Measurements from ENCODE around the gene HECW1. TPM values are rescaled to one million over a fixed set of nuclear protein-coding genes. Genes with fewer than 3 reads are reported as not detected.
"Not testable (repeated sequence)": the region's sequence is repeated elsewhere in the genome, so short reads cannot be mapped to it uniquely, and the experiment has no call there.

The HECW1 gene
- total RNA-seq, 2 experiments from 2014 or later = not detected

DNA sequence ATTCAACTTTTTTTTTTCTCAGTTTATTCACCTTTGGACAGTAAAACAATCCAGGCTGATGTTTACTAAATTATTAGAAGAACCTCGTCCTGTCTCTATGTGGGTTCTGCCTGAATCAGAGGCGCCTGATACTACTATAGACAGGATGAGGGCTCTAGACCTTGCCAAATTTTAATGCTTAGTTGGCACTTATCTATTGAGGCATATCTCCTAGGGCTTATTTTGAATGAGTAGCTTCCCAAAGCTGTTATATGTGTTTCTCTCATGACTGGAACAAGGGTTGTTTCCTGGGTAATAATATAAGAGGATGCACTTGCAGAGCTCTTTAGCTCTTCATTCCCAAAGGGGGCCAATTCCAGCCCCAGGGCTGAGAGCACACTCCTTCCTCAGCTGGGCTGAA is 23.6 kb downstream of the HECW1 start:
- no peak for DNase-seq
- Mint-ChIP-seq H3K27me3 (ENCODE audit: low read depth) (peaks cover 2% of the 10 kb centered on the region), H3K9me3 (ENCODE audit: insufficient read depth) (no peaks in the 10 kb centered on the region), H3K27ac (no peak overlapping the region), H3K36me3 (ENCODE audit: low read depth) (no peaks in the 10 kb centered on the region), H3K4me3 (no peak overlapping the region), H3K4me1 (ENCODE audit: low read depth) (no peaks in the 10 kb centered on the region)
- ChIA-PET CTCF (no interaction called here), POLR2A (interaction anchor here (0.6 kb wide), 1 partner anchor 107 kb away, joined by 3 read pairs; no protein-coding TSS in a partner anchor)
- ATAC-seq = no peak

DNA sequence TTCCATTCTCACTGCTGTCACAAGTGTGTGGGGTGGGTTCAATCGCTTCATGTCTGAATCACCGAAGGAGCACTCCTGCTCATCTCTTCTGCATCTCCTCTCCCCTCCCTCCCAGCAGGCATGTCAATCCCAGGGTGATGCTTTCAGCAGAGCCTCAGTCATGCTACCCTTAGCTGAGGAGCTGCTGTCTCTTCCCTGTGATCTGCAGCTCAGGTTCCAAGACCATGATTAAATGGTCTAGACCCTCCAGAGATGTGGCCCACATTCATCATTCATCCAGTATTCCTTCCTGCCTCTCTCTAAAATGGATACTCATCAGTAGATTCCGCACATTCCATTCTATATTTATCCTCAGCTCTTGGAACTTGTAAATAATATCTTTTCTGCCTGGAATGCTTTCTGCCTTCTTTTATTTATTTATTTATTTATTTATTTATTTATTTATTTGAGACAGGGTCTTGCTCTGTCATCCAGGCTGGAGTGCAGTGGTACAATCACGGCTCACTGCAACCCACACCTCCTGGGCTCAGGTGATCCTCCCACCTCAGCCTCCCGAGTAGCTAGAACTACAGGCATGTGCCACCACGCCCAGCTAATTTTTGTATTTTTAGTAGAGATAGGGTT is 24.8 kb downstream of the HECW1 start:
- DNase-seq; H3K4me1 Mint-ChIP-seq (ENCODE audit: low read depth); H3K4me3 Mint-ChIP-seq; H3K36me3 Mint-ChIP-seq (ENCODE audit: low read depth); CTCF ChIA-PET; H3K27me3 Mint-ChIP-seq (ENCODE audit: low read depth); ATAC-seq; POLR2A ChIA-PET; H3K9me3 Mint-ChIP-seq (ENCODE audit: insufficient read depth); H3K27ac Mint-ChIP-seq: not testable (repeated sequence)

GRCh38 chr7:43137811-43138210 is 25.4 kb downstream of the HECW1 start:
- DNase-seq = no peak
- no peaks in the 10 kb centered on the region for H3K4me1 Mint-ChIP-seq (ENCODE audit: low read depth)
- no peaks in the 10 kb centered on the region for H3K9me3 Mint-ChIP-seq (ENCODE audit: insufficient read depth)
- H3K27me3 Mint-ChIP-seq (ENCODE audit: low read depth) = peaks cover 2% of the 10 kb centered on the region
- ATAC-seq = no peak
- H3K4me3 Mint-ChIP-seq = no peak overlapping the region
- POLR2A ChIA-PET = no interaction called here
- H3K27ac Mint-ChIP-seq = no peak overlapping the region
- no peaks in the 10 kb centered on the region for H3K36me3 Mint-ChIP-seq (ENCODE audit: low read depth)
- CTCF ChIA-PET = no interaction called here

GRCh38 chr7:43138710-43139109 is 26.3 kb downstream of the HECW1 start:
- H3K27me3 Mint-ChIP-seq (ENCODE audit: low read depth) = peaks cover 2% of the 10 kb centered on the region
- ATAC-seq = no peak
- H3K36me3 Mint-ChIP-seq (ENCODE audit: low read depth) = no peaks in the 10 kb centered on the region
- no peaks in the 10 kb centered on the region for H3K9me3 Mint-ChIP-seq (ENCODE audit: insufficient read depth)
- H3K4me3 Mint-ChIP-seq = no peak overlapping the region
- CTCF ChIA-PET = no interaction called here
- H3K27ac Mint-ChIP-seq = no peak overlapping the region
- POLR2A ChIA-PET = no interaction called here
- H3K4me1 Mint-ChIP-seq (ENCODE audit: low read depth) = no peaks in the 10 kb centered on the region
- no peak for DNase-seq

DNA sequence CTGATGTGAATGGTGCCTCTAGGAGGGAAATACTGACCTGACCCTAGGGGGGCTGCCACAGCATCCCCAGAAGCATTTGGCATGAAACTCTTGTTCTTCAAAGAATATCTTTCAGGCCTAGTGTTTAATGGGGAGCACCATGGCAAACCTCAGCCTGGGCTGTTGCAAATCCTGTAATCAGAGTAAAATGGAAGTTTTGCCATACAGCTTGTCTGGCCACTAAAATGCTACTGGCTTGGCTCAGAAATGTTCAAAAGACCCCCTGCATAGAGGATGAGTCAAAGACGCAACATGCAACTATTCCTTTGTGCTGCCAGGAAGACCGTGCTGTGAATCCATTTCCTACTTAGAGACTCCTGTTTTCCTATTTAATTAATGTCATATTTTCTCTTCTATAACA is 26.7 kb downstream of the HECW1 start:
- H3K9me3 Mint-ChIP-seq (ENCODE audit: insufficient read depth) = no peaks in the 10 kb centered on the region
- H3K4me3 Mint-ChIP-seq = no peak overlapping the region
- H3K36me3 Mint-ChIP-seq (ENCODE audit: low read depth) = no peaks in the 10 kb centered on the region
- ChIA-PET POLR2A (no interaction called here), CTCF (no interaction called here)
- no peak overlapping the region for H3K27ac Mint-ChIP-seq
- peaks cover 2% of the 10 kb centered on the region for H3K27me3 Mint-ChIP-seq (ENCODE audit: low read depth)
- DNase-seq (no peak), ATAC-seq (no peak)
- no peaks in the 10 kb centered on the region for H3K4me1 Mint-ChIP-seq (ENCODE audit: low read depth)

DNA sequence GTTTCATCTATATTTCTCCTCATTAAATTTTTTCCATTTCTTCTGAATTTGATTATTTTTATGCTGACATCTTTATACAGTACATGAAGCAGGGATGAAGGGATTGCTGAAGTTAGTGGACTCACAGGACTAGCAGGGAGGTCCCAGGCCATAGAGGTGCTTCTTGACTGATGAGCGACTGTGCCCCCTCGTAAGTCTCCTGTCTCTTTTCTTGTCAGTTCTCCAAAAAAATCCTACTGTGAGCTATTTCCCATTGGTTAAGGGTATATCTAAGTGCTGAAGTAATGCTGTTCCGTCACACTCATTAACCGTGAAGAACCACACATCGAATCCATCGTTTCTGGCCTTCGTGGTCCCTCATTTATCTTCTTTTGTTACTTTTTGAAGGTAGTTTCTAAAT is 27.7 kb downstream of the HECW1 start:
- no peak for DNase-seq
- ATAC-seq = no peak
- H3K36me3 Mint-ChIP-seq (ENCODE audit: low read depth) = no peaks in the 10 kb centered on the region
- no peak overlapping the region for H3K27ac Mint-ChIP-seq
- peaks cover 2% of the 10 kb centered on the region for H3K27me3 Mint-ChIP-seq (ENCODE audit: low read depth)
- no peaks in the 10 kb centered on the region for H3K9me3 Mint-ChIP-seq (ENCODE audit: insufficient read depth)
- H3K4me3 Mint-ChIP-seq = no peak overlapping the region
- POLR2A ChIA-PET = no interaction called here
- H3K4me1 Mint-ChIP-seq (ENCODE audit: low read depth) = no peaks in the 10 kb centered on the region
- CTCF ChIA-PET = no interaction called here

DNA sequence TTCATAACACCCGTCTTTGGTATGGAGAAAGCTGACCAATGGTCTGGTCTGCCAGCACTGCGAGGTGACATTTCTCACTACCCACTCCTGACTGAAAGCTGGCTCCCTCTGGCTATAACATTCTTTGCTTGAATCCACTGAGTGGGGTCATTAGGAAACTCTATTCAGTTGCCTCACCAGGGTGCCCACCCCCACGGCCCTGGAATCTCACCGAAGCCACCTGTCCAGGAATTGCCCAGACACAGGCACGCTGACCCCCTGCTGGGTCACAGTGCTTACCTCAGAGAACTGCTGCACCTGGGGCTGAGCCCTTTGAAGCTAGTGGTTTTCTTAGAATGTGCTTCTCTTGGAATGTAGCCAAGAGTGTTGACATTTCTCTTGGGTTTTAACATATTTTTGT is 28.6 kb downstream of the HECW1 start:
- ATAC-seq = no peak
- H3K27me3 Mint-ChIP-seq (ENCODE audit: low read depth) = peaks cover 2% of the 10 kb centered on the region
- no peak overlapping the region for H3K4me3 Mint-ChIP-seq
- H3K27ac Mint-ChIP-seq = no peak overlapping the region
- CTCF ChIA-PET = no interaction called here
- H3K9me3 Mint-ChIP-seq (ENCODE audit: insufficient read depth) = no peaks in the 10 kb centered on the region
- DNase-seq = no peak
- POLR2A ChIA-PET = no interaction called here
- no peaks in the 10 kb centered on the region for H3K36me3 Mint-ChIP-seq (ENCODE audit: low read depth)
- no peaks in the 10 kb centered on the region for H3K4me1 Mint-ChIP-seq (ENCODE audit: low read depth)

GRCh38 chr7:43142703-43143102 is 30.3 kb downstream of the HECW1 start:
- CTCF ChIA-PET = no interaction called here
- Mint-ChIP-seq H3K36me3 (ENCODE audit: low read depth) (no peaks in the 10 kb centered on the region), H3K27me3 (ENCODE audit: low read depth) (peaks cover 2% of the 10 kb centered on the region)

DNA sequence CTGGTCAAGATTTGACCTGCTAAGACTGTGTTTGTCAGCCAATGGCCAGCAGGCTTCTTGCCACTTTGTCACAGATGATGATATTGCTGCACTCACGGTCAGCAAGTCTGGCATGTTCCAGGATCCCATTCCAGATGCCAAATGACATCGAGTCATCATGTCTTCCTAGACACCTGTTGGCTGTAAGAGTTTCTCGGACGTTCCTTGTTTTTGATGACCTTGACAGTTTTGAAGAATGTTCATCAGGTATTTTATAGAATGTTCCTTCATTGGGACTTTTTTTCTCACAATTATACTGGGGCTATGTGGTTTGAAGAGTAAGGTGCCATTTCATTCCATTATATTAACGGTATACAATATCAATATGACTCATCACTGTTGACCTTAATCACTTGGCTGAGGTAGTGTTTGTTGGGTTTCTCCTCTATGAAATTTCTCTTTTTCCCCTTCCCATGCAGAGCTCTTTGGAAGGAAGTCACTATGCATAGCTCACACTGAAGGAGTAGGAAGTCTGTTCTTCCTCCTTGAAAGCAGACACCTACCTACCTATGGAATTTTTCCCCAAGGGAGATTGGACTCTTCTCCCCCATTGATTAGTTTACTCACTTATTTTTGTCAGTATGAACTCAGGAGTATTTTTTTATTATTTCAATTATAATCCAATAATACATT is 31.6 kb downstream of the HECW1 start:
- Mint-ChIP-seq H3K27me3 (ENCODE audit: low read depth) (peaks cover 2% of the 10 kb centered on the region), H3K36me3 (ENCODE audit: low read depth) (no peaks in the 10 kb centered on the region)

More at GRCh38 chr7:43142703-43143102, 30.3 kb downstream of the HECW1 start:
- ATAC-seq (no peak), DNase-seq (no peak)
- Mint-ChIP-seq H3K4me1 (ENCODE audit: low read depth) (no peaks in the 10 kb centered on the region), H3K9me3 (ENCODE audit: insufficient read depth) (no peaks in the 10 kb centered on the region), H3K27ac (no peak overlapping the region), H3K4me3 (no peak overlapping the region)
- POLR2A ChIA-PET = no interaction called here

DNA sequence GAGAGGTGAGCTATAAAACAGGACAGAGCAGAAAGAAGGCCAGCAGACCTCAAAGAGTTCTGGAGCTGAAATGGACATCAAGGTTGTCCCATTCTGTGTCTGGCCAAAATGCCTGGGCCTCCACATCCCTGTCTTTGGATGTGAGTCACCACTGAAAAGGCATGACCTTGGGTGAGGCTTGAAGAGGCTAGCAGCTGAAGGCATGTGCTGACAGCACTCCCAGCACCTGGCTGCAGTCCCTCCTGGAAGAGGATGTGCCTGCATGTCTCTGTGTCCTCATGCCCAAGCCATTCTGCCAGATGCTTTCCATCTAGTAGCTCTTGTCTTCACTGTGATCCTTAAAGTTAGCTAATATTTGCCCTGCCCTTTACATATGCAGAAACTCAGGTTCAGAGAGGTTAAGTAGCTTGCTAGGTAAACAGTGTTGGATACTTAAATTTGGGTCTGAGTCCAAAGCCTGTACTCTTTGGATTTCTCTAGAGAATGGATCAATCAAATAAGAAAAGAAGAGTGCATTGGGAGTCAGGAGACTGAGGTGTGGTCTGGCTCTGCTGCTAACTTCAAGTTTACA is 35.8 kb downstream of the HECW1 start:
- ATAC-seq = no peak
- no peak overlapping the region for H3K4me3 Mint-ChIP-seq
- no peaks in the 10 kb centered on the region for H3K36me3 Mint-ChIP-seq (ENCODE audit: low read depth)
- H3K27me3 Mint-ChIP-seq (ENCODE audit: low read depth) = peaks cover 10% of the 10 kb centered on the region
- no peaks in the 10 kb centered on the region for H3K4me1 Mint-ChIP-seq (ENCODE audit: low read depth)
- CTCF ChIA-PET = no interaction called here
- H3K27ac Mint-ChIP-seq = no peak overlapping the region
- POLR2A ChIA-PET = no interaction called here
- DNase-seq = no peak
- H3K9me3 Mint-ChIP-seq (ENCODE audit: insufficient read depth) = no peaks in the 10 kb centered on the region

More for the DNA sequence above, 31.6 kb downstream of the HECW1 start:
- ChIA-PET CTCF (no interaction called here), POLR2A (no interaction called here)
- DNase-seq (no peak), ATAC-seq (no peak)
- H3K4me1 Mint-ChIP-seq (ENCODE audit: low read depth) = no peaks in the 10 kb centered on the region
- no peak overlapping the region for H3K4me3 Mint-ChIP-seq
- no peaks in the 10 kb centered on the region for H3K9me3 Mint-ChIP-seq (ENCODE audit: insufficient read depth)
- no peak overlapping the region for H3K27ac Mint-ChIP-seq

- Mint-ChIP-seq H3K9me3 (ENCODE audit: insufficient read depth) (no peaks in the 10 kb centered on the region), H3K4me1 (ENCODE audit: low read depth) (no peaks in the 10 kb centered on the region), H3K4me3 (no peak overlapping the region), H3K27me3 (ENCODE audit: low read depth) (peaks cover 13% of the 10 kb centered on the region), H3K27ac (no peak overlapping the region), H3K36me3 (ENCODE audit: low read depth) (no peaks in the 10 kb centered on the region)
- DNase-seq (no peak), ATAC-seq (no peak)
- ChIA-PET POLR2A (no interaction called here), CTCF (no interaction called here)
Measured at GRCh38 chr7:43151076-43151475, 38.6 kb downstream of the HECW1 start.

DNA sequence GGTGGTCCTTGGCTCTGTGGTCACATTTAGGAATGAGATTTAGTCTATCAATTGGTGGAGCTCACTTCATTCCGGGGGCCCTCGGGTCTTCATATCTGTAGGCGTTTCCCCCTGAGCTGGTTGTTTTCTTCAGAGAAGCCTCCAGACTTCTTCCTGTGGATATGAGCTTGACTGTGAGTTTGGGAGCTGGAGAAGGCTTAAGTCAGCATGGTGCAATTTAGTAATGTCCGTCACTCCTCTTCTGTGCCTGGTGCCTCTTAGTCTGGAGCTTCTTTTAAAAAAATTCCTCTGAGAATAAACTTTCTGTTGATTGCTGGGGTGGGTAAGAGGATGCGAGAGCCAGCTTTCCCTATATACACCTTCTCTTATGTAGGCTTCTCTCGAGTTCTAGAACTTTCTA is 40.2 kb downstream of the HECW1 start:
- POLR2A ChIA-PET = no interaction called here
- H3K4me3 Mint-ChIP-seq = no peak overlapping the region
- no peaks in the 10 kb centered on the region for H3K36me3 Mint-ChIP-seq (ENCODE audit: low read depth)
- CTCF ChIA-PET = interaction anchor here (1.1 to 1.5 kb wide), 2 partner anchors 108 to 211 kb away, joined by 3 to 4 read pairs; no protein-coding TSS in a partner anchor
- peaks cover 11% of the 10 kb centered on the region for H3K27me3 Mint-ChIP-seq (ENCODE audit: low read depth)
- H3K27ac Mint-ChIP-seq = no peak overlapping the region
- ATAC-seq = no peak
- H3K9me3 Mint-ChIP-seq (ENCODE audit: insufficient read depth) = no peaks in the 10 kb centered on the region
- no peaks in the 10 kb centered on the region for H3K4me1 Mint-ChIP-seq (ENCODE audit: low read depth)
- no peak for DNase-seq

All from activated CD8-positive, alpha-beta T cell treated with anti-CD3 and anti-CD28 coated beads, Interleukin-2, amount 10 ng/mL, durations not matched to agents 7 days and 5 days (primary cell).